Stomach (tissue), 4 donors: ENCODE data around the gene HERC6.

Experiments used
- POLR2AphosphoS5 ChIP-seq, 3 donors: sonication (generic); formaldehyde crosslinking; IDR thresholded peaks; one replicate each; pipeline ENCODE4 v1.6.1; 2016; ENCODE audit warnings: antibody characterized with exemption in 3 of 3
- TF ChIP-seq, protein P1 (sequence below), 7 experiments: fragments of 450-650 bp in 4 of 7; fragments of 200-600 bp in 3 of 7; sonication (generic) in 3 of 7; IDR thresholded peaks; one replicate each; pipeline ENCODE4 v1.5.1; 2016 to 2019; ENCODE audit warnings: antibody characterized with exemption in 7 of 7, control low read depth in 2 of 7, mild to moderate bottlenecking in 1 of 7

DNA sequence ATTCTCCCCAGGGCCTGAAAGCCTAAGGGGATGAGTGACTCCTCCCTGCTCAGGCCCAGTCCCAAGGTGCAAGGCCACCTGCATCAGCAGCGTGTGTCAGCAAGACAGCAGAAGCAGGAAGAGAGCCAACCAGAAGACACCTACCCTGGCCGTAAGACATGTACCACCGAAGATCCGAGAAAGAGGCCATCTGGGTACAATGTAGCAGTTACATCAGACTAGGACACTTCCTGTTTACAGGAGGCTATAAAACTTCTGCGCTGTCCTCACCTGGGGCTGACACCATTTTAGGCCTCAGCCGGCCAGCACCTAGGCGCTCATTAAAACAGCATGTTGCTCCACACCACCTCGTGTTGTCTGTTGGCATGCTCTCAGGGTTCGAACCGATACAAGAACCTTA is 19.1 kb upstream of the HERC6 start:
- no peak for TF ChIP-seq POLR2AphosphoS5 (IDR thresholded peaks at IDR 0.05)
- TF ChIP-seq, protein P1, sequence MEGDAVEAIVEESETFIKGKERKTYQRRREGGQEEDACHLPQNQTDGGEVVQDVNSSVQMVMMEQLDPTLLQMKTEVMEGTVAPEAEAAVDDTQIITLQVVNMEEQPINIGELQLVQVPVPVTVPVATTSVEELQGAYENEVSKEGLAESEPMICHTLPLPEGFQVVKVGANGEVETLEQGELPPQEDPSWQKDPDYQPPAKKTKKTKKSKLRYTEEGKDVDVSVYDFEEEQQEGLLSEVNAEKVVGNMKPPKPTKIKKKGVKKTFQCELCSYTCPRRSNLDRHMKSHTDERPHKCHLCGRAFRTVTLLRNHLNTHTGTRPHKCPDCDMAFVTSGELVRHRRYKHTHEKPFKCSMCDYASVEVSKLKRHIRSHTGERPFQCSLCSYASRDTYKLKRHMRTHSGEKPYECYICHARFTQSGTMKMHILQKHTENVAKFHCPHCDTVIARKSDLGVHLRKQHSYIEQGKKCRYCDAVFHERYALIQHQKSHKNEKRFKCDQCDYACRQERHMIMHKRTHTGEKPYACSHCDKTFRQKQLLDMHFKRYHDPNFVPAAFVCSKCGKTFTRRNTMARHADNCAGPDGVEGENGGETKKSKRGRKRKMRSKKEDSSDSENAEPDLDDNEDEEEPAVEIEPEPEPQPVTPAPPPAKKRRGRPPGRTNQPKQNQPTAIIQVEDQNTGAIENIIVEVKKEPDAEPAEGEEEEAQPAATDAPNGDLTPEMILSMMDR (IDR thresholded peaks at IDR 0.05): no peak
